A549 (cell line): ENCODE measurements around the gene SPACA6.

ENCODE experiments used
- MAFK ChIP-seq: fragments of 450-650 bp; IDR thresholded peaks from 2 replicates; pipeline ENCODE4 v1.6.1; 2014; ENCODE audit not compliant: partially characterized antibody
- MYC ChIP-seq: IDR thresholded peaks from 2 replicates; pipeline ENCODE4 v1.6.1; 2012; ENCODE audit warnings: mild to moderate bottlenecking, inconsistent platforms, low read length, improper control_type of control experiment, borderline replicate concordance
- POLR2A ChIP-seq: IDR thresholded peaks from 2 replicates; pipeline ENCODE4 v1.6.1; 2012; ENCODE audit warnings: mild to moderate bottlenecking, low read length
- RCOR1 ChIP-seq: fragments of 150-350 bp; IDR thresholded peaks from 2 replicates; pipeline ENCODE4 v1.6.1; 2014; ENCODE audit warnings: antibody characterized with exemption, low read length, low read depth
- ZSCAN20 ChIP-seq: fragments of 250-450 bp; sonication (Bioruptor Pico); IDR thresholded peaks from 2 replicates; pipeline ENCODE4 v1.8.0; 2022; ENCODE audit warnings: mild to moderate bottlenecking, moderate library complexity
- TF ChIP-seq, protein P1 (sequence below): fragments of 200-600 bp; sonication (generic); IDR thresholded peaks from 2 replicates; pipeline ENCODE4 v1.6.1; 2016; ENCODE audit warnings: antibody characterized with exemption, mild to moderate bottlenecking, moderate library complexity
- TF ChIP-seq, protein P2 (sequence below): IDR thresholded peaks from 2 replicates; pipeline ENCODE4 v1.6.1; 2012
- TF ChIP-seq, protein P3 (sequence below): fragments of >200 bp; sonication (Bioruptor Twin); formaldehyde crosslinking; IDR thresholded peaks from 3 replicates; pipeline ENCODE4 v1.5.1; 2016

DNA sequence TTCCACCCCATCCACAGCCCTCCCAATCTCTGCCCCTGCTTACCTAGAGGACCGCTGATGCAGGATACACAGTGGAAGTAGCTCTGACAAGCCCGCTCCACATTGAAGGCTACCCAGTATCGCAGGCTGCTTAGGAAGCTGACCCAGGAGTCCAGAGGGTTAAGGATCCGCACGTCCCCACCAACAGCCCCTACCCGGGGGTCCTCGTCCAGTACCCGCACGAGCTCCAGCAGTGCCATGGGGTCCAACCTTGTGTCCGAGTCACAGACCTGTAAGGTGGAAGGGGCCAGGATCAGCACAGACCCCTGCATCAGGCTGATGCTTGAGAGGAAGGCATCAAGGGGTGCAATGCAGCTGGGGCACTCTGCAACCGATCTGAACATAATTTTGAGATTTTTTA lies 23.8 kb downstream of the SPACA6 start:
- TF ChIP-seq, protein P1, sequence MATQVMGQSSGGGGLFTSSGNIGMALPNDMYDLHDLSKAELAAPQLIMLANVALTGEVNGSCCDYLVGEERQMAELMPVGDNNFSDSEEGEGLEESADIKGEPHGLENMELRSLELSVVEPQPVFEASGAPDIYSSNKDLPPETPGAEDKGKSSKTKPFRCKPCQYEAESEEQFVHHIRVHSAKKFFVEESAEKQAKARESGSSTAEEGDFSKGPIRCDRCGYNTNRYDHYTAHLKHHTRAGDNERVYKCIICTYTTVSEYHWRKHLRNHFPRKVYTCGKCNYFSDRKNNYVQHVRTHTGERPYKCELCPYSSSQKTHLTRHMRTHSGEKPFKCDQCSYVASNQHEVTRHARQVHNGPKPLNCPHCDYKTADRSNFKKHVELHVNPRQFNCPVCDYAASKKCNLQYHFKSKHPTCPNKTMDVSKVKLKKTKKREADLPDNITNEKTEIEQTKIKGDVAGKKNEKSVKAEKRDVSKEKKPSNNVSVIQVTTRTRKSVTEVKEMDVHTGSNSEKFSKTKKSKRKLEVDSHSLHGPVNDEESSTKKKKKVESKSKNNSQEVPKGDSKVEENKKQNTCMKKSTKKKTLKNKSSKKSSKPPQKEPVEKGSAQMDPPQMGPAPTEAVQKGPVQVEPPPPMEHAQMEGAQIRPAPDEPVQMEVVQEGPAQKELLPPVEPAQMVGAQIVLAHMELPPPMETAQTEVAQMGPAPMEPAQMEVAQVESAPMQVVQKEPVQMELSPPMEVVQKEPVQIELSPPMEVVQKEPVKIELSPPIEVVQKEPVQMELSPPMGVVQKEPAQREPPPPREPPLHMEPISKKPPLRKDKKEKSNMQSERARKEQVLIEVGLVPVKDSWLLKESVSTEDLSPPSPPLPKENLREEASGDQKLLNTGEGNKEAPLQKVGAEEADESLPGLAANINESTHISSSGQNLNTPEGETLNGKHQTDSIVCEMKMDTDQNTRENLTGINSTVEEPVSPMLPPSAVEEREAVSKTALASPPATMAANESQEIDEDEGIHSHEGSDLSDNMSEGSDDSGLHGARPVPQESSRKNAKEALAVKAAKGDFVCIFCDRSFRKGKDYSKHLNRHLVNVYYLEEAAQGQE, result no peak
- TF ChIP-seq MAFK (no peak), MYC (no peak), RCOR1 (no peak), ZSCAN20 (CRISPR knock-in tag) (no peak), POLR2A (no peak)
- TF ChIP-seq, protein P2, sequence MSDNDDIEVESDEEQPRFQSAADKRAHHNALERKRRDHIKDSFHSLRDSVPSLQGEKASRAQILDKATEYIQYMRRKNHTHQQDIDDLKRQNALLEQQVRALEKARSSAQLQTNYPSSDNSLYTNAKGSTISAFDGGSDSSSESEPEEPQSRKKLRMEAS, result no peak
- TF ChIP-seq, protein P3, sequence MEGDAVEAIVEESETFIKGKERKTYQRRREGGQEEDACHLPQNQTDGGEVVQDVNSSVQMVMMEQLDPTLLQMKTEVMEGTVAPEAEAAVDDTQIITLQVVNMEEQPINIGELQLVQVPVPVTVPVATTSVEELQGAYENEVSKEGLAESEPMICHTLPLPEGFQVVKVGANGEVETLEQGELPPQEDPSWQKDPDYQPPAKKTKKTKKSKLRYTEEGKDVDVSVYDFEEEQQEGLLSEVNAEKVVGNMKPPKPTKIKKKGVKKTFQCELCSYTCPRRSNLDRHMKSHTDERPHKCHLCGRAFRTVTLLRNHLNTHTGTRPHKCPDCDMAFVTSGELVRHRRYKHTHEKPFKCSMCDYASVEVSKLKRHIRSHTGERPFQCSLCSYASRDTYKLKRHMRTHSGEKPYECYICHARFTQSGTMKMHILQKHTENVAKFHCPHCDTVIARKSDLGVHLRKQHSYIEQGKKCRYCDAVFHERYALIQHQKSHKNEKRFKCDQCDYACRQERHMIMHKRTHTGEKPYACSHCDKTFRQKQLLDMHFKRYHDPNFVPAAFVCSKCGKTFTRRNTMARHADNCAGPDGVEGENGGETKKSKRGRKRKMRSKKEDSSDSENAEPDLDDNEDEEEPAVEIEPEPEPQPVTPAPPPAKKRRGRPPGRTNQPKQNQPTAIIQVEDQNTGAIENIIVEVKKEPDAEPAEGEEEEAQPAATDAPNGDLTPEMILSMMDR, result no peak
